ENCODE results near the gene SHC2. TPM values are rescaled to one million over a fixed set of nuclear protein-coding genes. Genes with fewer than 3 reads are reported as not detected.

The SHC2 gene
- total and polyA plus RNA-seq, 8 donors, result 13.8 to 169 (median 36.6) TPM

DNA sequence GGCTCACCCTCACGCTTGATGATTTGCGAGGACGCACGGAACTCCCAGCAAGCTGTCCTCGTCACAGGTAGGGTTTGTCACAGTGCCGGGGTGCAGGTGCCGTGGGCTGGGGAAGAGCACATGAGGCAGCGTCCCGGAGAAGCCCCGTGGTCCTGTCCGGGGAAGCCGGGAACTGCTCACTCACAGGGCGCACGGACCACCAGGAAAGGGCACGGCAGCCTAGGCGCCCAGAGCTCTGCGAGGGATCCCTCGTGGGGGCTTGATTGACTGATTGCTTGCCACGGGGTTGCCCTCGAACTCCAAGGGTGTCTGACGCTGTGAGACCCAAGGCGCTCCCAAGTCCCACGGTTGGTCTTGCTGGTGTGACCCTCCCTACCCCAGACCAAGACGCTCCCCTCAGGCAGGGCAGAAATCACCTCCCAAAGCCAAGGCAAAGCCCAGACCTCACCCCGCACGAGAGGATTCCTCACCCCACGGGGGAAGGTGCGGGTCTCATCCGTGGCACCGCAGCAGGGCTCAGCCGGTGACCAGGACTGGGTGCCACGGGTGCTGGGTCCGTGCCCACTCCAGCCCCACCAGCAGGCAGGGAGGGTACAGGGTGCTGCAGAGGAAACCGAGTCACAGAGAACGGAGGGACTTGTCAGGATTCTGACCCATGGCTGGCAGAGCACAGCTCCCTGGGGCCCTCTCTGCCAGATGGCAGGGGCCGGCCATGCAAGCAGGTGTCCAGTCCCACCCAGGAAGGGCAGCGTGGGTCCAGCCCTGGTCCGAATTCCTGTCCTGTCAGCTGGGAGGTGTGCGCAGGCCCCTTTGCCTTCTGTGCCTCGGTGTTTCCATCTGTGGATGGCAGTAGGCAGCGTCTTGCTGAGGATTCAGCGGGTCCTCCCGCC lies 59.6 kb downstream of the SHC2 start:
- intact Hi-C loops (cut with DNase I; ENCODE audit: low total_unique reads), result no loop called here
- Histone ChIP-seq H3K9me3 (no peaks in the 10 kb centered on the region), H3K27me3 (peaks cover 0 to 74% (median 44%) of the 10 kb centered on the region in 3 donors), H3K27ac (no peak overlapping the region), H3K4me3 (no peak overlapping the region), H3K36me3 (no peaks in the 10 kb centered on the region), H3K4me1 (peaks cover 0 to 8% (median 2%) of the 10 kb centered on the region in 4 donors)
- WGBS, 5 donors, result 78 to 86% (median 84%) methylated on average over 26 to 43 of the region's 43 CpGs
- no peak for TF ChIP-seq EP300 (IDR thresholded peaks at IDR 0.05)
- no peak for TF ChIP-seq CTCF (IDR thresholded peaks at IDR 0.05)
- no peak for TF ChIP-seq POLR2AphosphoS5 (IDR thresholded peaks at IDR 0.05)
- no peak for TF ChIP-seq POLR2A (IDR thresholded peaks at IDR 0.05)
- no peak for DNase-seq

DNA sequence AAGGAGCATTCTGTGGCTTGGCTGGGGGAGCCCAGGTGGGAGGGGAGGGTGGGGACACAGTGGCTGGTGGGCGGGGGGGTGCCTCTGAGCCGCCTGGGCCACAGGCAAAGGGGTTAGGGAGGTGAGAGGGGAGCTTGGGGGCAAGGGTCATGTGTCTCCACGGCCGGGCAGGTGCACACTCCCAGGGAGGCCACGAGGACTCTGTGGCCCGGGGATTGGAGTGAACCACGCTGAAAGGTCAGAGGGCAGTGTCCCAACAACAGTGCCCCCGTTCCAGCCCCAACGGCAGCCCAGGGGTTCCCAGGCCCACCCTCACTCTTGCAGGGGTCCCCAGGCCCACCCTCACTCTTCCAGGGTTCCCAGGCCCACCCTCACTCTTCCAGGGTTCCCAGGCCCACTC lies 61.5 kb downstream of the SHC2 start:
- no peak for DNase-seq
- no peaks in the 10 kb centered on the region for H3K4me1 ChIP-seq
- intact Hi-C loops (cut with DNase I; ENCODE audit: low total_unique reads), result loop anchor here (10.0 kb wide), 1 partner anchor 75 kb away; a partner anchor contains a TSS
- no peak overlapping the region for H3K4me3 ChIP-seq
- peaks cover 0 to 57% (median 31%) of the 10 kb centered on the region in 3 donors for H3K27me3 ChIP-seq
- H3K27ac ChIP-seq, result no peak overlapping the region
- no peaks in the 10 kb centered on the region for H3K36me3 ChIP-seq
- 60 to 77% (median 70%) methylated on average over 7 to 9 of the region's 9 CpGs for WGBS, 5 donors
- TF ChIP-seq EP300 (IDR thresholded peaks at IDR 0.05) (no peak), POLR2AphosphoS5 (IDR thresholded peaks at IDR 0.05) (no peak), CTCF (IDR thresholded peaks at IDR 0.05) (no peak), POLR2A (IDR thresholded peaks at IDR 0.05) (no peak)
- H3K9me3 ChIP-seq, result peaks cover 0 to 3% (median 0%) of the 10 kb centered on the region in 4 donors

- H3K4me3 ChIP-seq, result no peak overlapping the region
- 75 to 83% (median 78%) methylated on average over 14 to 17 of the region's 17 CpGs for WGBS, 5 donors
- no peak for DNase-seq
- peaks cover 0 to 55% (median 30%) of the 10 kb centered on the region in 3 donors for H3K27me3 ChIP-seq
- H3K9me3 ChIP-seq, result peaks cover 0 to 3% (median 0%) of the 10 kb centered on the region in 4 donors
- TF ChIP-seq POLR2AphosphoS5 (IDR thresholded peaks at IDR 0.05), result no peak
- no peak for TF ChIP-seq EP300 (IDR thresholded peaks at IDR 0.05)
- TF ChIP-seq CTCF (IDR thresholded peaks at IDR 0.05), result no peak
- TF ChIP-seq POLR2A (IDR thresholded peaks at IDR 0.05), result no peak
- H3K27ac ChIP-seq, result no peak overlapping the region
- H3K4me1 ChIP-seq, result no peaks in the 10 kb centered on the region
- H3K36me3 ChIP-seq, result no peaks in the 10 kb centered on the region
- intact Hi-C loops (cut with DNase I; ENCODE audit: low total_unique reads), result loop anchor here (10.0 kb wide), 1 partner anchor 76 kb away; a partner anchor contains a TSS
Measured at GRCh38 chr19:398719-399118, 62.1 kb downstream of the SHC2 start.

DNA sequence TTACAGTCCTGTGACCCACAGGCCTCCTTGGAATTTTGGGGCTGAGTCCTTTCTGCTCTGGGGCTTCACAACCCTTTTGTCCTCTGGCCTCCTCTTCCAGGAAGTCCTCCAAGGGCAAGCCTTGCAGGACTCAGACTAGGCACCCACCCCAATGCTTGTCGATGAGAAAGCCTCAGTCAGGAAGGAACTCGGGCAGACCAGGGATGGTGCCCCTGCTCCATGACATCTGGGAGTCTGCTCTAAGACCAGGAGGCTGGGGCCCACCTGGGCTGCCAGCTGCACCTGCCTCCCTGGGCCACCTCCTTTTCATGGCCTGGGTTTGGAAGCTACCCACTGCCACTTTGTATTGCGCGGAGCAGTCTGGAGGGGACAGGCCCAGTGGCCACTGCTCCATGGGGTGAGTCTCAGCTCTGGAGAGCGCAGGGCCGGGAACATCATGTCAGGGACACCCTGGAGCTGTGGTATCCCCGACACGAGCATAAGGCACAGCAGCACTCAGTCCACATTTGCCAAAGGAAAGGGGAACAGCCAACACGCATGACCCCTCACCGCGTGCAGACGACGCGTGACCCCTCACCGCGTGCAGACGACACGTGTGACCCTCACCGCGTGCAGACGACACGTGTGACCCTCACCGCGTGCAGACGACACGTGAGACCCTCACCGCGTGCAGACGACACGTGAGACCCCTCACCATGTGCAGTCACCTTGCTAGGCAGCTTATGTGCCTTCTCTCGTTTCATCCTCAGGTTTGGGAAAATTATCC lies 62.7 kb downstream of the SHC2 start:
- H3K4me1 ChIP-seq, result no peaks in the 10 kb centered on the region
- DNase-seq, result no peak
- 90 to 91% (median 90%) methylated on average over 21 to 31 of the region's 31 CpGs for WGBS, 5 donors

More for the DNA sequence above, 62.7 kb downstream of the SHC2 start:
- H3K4me3 ChIP-seq, result no peak overlapping the region
- no peak overlapping the region for H3K27ac ChIP-seq
- H3K36me3 ChIP-seq, result no peaks in the 10 kb centered on the region
- H3K9me3 ChIP-seq, result peaks cover 0 to 3% (median 0%) of the 10 kb centered on the region in 4 donors
- peaks cover 0 to 49% (median 24%) of the 10 kb centered on the region in 3 donors for H3K27me3 ChIP-seq
- intact Hi-C loops (cut with DNase I; ENCODE audit: low total_unique reads), result loop anchor here (10.0 kb wide), 1 partner anchor 77 kb away; a partner anchor contains a TSS
- no peak for TF ChIP-seq CTCF (IDR thresholded peaks at IDR 0.05)

Data from stomach (tissue), 9 donors.